Smooth muscle cell (in vitro differentiated cells): ENCODE data around the gene TRIOBP. TPM values are rescaled to one million over a fixed set of nuclear protein-coding genes. Genes with fewer than 3 reads are reported as not detected.
"Not testable (repeated sequence)": the region's sequence is repeated elsewhere in the genome, so short reads cannot be mapped to it uniquely, and the experiment has no call there.

Experiments
- DNase-seq: peaks from one replicate; lab custom pipeline; 2025; ENCODE audit not compliant: unreplicated experiment; lab: John Stamatoyannopoulos, UW
- H2AFZ ChIP-seq: fragments of 200-600 bp; sonication (generic); 2 replicates; pipeline ENCODE4 v1.6.0; 2016; ENCODE audit warnings: antibody characterized with exemption, low read depth, mild to moderate bottlenecking
- H3F3A ChIP-seq: fragments of 200-600 bp; sonication (generic); 2 replicates; pipeline ENCODE4 v1.6.0; 2017; ENCODE audit warnings: antibody characterized with exemption, low read depth
- H3K27ac ChIP-seq: fragments of 200-600 bp; sonication (generic); 2 replicates; pipeline ENCODE4 v1.5.1; 2016; ENCODE audit warnings: low read depth, mild to moderate bottlenecking
- H3K27me3 ChIP-seq: fragments of 200-600 bp; sonication (generic); 2 replicates; pipeline ENCODE4 v1.6.1; 2016; ENCODE audit warnings: low read depth, mild to moderate bottlenecking
- H3K36me3 ChIP-seq: fragments of 200-600 bp; sonication (generic); 2 replicates; pipeline ENCODE4 v1.5.1; 2016; ENCODE audit warnings: low read depth
- H3K4me1 ChIP-seq: fragments of 200-600 bp; sonication (generic); 2 replicates; pipeline ENCODE4 v1.5.1; 2016; ENCODE audit warnings: low read depth
- H3K4me2 ChIP-seq: fragments of 200-600 bp; sonication (generic); 2 replicates; pipeline ENCODE4 v1.6.0; 2016; ENCODE audit warnings: mild to moderate bottlenecking
- H3K4me3 ChIP-seq: fragments of 200-600 bp; sonication (generic); 2 replicates; pipeline ENCODE4 v1.5.1; 2016; ENCODE audit warnings: mild to moderate bottlenecking
- H3K79me2 ChIP-seq: fragments of 200-600 bp; sonication (generic); 2 replicates; pipeline ENCODE4 v1.6.0; 2016; ENCODE audit warnings: low read depth, mild to moderate bottlenecking
- H3K9ac ChIP-seq: fragments of 200-600 bp; sonication (generic); 2 replicates; pipeline ENCODE4 v1.6.0; 2016; ENCODE audit warnings: low read depth
- H3K9me3 ChIP-seq: fragments of 200-600 bp; sonication (generic); replicated peaks from 2 replicates; pipeline ENCODE4 v1.5.1; 2016; ENCODE audit warnings: low read depth
- H4K20me1 ChIP-seq: fragments of 200-600 bp; sonication (generic); 2 replicates; pipeline ENCODE4 v1.6.0; 2016; ENCODE audit warnings: low read depth
- CTCF ChIP-seq: fragments of 200-600 bp; sonication (generic); IDR thresholded peaks from 2 replicates; pipeline ENCODE4 v1.5.1; 2017; ENCODE audit warnings: borderline replicate concordance, mild to moderate bottlenecking, antibody characterized with exemption; ENCODE audit not compliant: insufficient read depth, poor library complexity, severe bottlenecking
- WGBS: methylation state at CpG from one replicate; pipeline ENCODE4 v1.1.7; 2016; ENCODE audit warnings: low lambda C conversion rate; 5-methylcytosine and 5-hydroxymethylcytosine counted together
- polyA plus RNA-seq: library from polyadenylated mRNA; unstranded; fragments of >200 nt; fragmentation: Nextera tagmentation; extraction: Ambion mirVana; gene quantifications from 2 replicates; pipeline ENCODE4 v1.2.1, GENCODE V29; 2016
- total RNA-seq: library from RNA; depleted of rRNA; stranded (reverse); fragments of >200 nt; gene quantifications from 2 replicates; pipeline ENCODE4 v1.2.3, GENCODE V29; 2014

Gene TRIOBP
- total and polyA plus RNA-seq, 2 experiments from 2014 or later = 44.6 to 95.8 TPM

- Histone ChIP-seq H3K4me1 (no peaks in the 10 kb centered on the region), H3K27ac (peak overlapping the region; percentile 72), H3K4me2 (peak overlapping the region; percentile 26), H3K9me3 (no peaks in the 10 kb centered on the region), H3K79me2 (no peaks in the 10 kb centered on the region), H4K20me1 (peaks cover 10% of the 10 kb centered on the region), H3K4me3 (no peak overlapping the region), H2AFZ (no peak overlapping the region), H3F3A (no peaks in the 10 kb centered on the region), H3K9ac (no peak overlapping the region), H3K36me3 (no peaks in the 10 kb centered on the region), H3K27me3 (no peaks in the 10 kb centered on the region)
- 83% methylated on average over 9 of the region's 9 CpGs for WGBS
- TF ChIP-seq CTCF = no peak
- DNase-seq = no peak
Observed at GRCh38 chr22:37716708-37717107, 19.9 kb downstream of the TRIOBP start.

GRCh38 chr22:37717235-37717634 lies 20.4 kb downstream of the TRIOBP start:
- Histone ChIP-seq H3K27ac (peak overlapping the region; percentile 72), H3K4me2 (peak overlapping the region; percentile 26), H4K20me1 (peaks cover 10% of the 10 kb centered on the region)
- H3K9me3 ChIP-seq, H2AFZ ChIP-seq, H3K4me3 ChIP-seq, H3F3A ChIP-seq, H3K36me3 ChIP-seq, H3K4me1 ChIP-seq, H3K9ac ChIP-seq, H3K79me2 ChIP-seq, H3K27me3 ChIP-seq, DNase-seq: not testable (repeated sequence)
- 87% methylated on average over 7 of the region's 7 CpGs for WGBS

DNA sequence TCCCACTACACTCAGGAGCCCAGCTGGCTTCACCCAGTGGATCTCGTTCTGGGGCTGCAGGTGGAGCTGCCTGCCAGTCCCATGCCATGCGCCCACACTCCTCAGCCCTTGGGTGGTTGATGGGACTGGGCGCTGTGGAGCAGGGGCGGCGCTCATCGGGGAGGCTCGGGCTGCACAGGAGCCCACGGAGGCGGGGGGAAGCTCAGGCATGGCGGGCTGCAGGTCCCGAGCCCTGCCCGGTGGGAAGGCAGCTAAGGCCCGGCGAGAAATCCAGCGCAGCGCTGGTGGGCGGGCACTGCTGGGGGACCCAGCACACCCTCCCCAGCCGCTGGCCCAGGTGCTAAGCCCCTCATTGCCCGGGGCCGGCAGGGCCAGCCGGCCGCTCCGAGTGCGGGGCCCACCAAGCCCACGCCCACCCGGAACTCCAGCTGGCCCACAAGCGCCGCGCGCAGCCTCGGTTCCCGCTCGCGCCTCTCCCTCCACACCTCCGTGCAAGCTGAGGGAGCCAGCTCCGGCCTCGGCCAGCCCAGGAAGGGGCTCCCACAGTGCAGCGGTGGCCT lies 21.0 kb downstream of the TRIOBP start:
- WGBS = 94% methylated on average over 16 of the region's 38 CpGs
- not testable (repeated sequence) for H3K36me3 ChIP-seq

DNA sequence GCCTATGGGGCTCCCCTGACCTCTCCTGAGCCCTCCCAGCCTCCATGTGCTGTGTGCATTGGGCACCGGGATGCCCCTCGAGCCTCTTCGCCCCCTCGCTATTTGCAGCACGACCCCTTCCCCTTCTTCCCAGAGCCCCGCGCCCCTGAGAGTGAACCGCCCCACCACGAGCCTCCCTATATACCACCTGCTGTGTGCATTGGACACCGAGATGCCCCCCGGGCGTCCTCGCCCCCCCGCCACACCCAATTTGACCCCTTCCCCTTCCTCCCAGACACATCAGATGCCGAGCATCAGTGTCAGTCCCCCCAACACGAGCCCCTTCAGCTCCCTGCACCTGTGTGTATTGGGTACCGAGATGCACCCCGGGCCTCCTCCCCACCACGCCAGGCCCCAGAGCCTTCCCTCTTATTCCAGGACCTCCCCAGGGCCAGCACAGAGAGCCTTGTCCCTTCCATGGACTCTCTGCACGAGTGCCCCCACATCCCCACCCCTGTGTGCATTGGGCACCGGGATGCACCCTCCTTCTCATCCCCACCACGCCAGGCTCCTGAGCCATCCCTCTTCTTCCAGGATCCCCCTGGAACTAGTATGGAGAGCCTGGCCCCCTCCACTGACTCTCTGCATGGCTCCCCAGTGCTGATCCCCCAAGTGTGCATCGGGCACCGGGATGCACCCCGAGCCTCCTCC lies 28.8 kb downstream of the TRIOBP start:
- Histone ChIP-seq H3K9ac (no peak overlapping the region), H3K36me3 (no peaks in the 10 kb centered on the region), H2AFZ (no peak overlapping the region), H3K4me1 (no peaks in the 10 kb centered on the region), H3K79me2 (no peaks in the 10 kb centered on the region), H4K20me1 (peaks cover under 1% of the 10 kb centered on the region), H3F3A (no peaks in the 10 kb centered on the region), H3K27me3 (no peaks in the 10 kb centered on the region), H3K27ac (no peak overlapping the region), H3K9me3 (no peaks in the 10 kb centered on the region), H3K4me3 (no peak overlapping the region), H3K4me2 (no peak overlapping the region)
- DNase-seq = no peak
- whole genome bisulfite sequencing = 97% methylated on average over 18 of the region's 25 CpGs
- no peak for TF ChIP-seq CTCF

More for the DNA sequence above, 21.0 kb downstream of the TRIOBP start:
- not testable (repeated sequence) for H3K9me3 ChIP-seq, H3K79me2 ChIP-seq, H3F3A ChIP-seq, H3K9ac ChIP-seq, DNase-seq, H3K27ac ChIP-seq, H3K4me3 ChIP-seq, H3K4me1 ChIP-seq, H2AFZ ChIP-seq, H3K27me3 ChIP-seq, H3K4me2 ChIP-seq
- peaks cover 10% of the 10 kb centered on the region for H4K20me1 ChIP-seq
